GM12878 (cell line): ENCODE results near the gene NADSYN1. TPM values are rescaled to one million over a fixed set of nuclear protein-coding genes. Genes with fewer than 3 reads are reported as not detected.

Experiments used
- HCFC1 ChIP-seq: fragments of 150-350 bp; IDR thresholded peaks from 2 replicates; pipeline ENCODE4 v1.6.1; 2014; ENCODE audit warnings: low read length
- IKZF2 ChIP-seq, 2 experiments: fragments of 450-650 bp; IDR thresholded peaks; 2 replicates each; pipeline ENCODE4 v1.6.1; 2017; ENCODE audit warnings: mild to moderate bottlenecking in 2 of 2, moderate library complexity in 2 of 2
- NR2C1 ChIP-seq: fragments of 450-650 bp; IDR thresholded peaks from 2 replicates; pipeline ENCODE4 v1.6.1; 2017; ENCODE audit warnings: antibody characterized with exemption, mild to moderate bottlenecking, moderate library complexity
- NR2F1 ChIP-seq: fragments of 450-650 bp; conservative IDR thresholded peaks from 2 replicates; pipeline ENCODE4 v1.6.1; 2017; ENCODE audit warnings: mild to moderate bottlenecking
- PAX5 ChIP-seq: IDR thresholded peaks from 2 replicates; pipeline ENCODE4 v1.6.1; 2011; ENCODE audit warnings: low read depth, low read length, borderline replicate concordance
- SP1 ChIP-seq: IDR thresholded peaks from one replicate; pipeline ENCODE4 v1.6.1; 2011; ENCODE audit warnings: low read depth, low read length
- polyA plus RNA-seq, 11 experiments: library from polyadenylated mRNA; depleted of rRNA in 4 of 11; unstranded in 6 of 11; stranded (reverse) in 5 of 11; fragments of >200 nt; fragmentation: Nextera tagmentation in 4 of 11; fragmentation: Illumina TruSeq in 1 of 11; extraction: Ambion mirVana in 4 of 11; extraction: Trizol in 1 of 11; gene quantifications; 1 replicate in 1 of 11; 2 replicates in 10 of 11; pipeline versions ENCODE4 v1.2.1 to v1.2.3, GENCODE V29; 2011 to 2016; ENCODE audit warnings: inconsistent platforms in 2 of 11, missing spikeins in 2 of 11, low read depth in 1 of 11
- total RNA-seq, 4 experiments: library from RNA; depleted of rRNA in 3 of 4; stranded (reverse); fragments of >200 nt in 3 of 4; fragmentation: Illumina TruSeq in 1 of 4; extraction: Trizol in 1 of 4; gene quantifications; 2 replicates each; pipeline versions ENCODE4 v1.2.1 to v1.2.3, GENCODE V29; 2013 to 2021
- TF ChIP-seq, protein P1 (sequence below): IDR thresholded peaks from 2 replicates; pipeline ENCODE4 v1.6.1; 2011; ENCODE audit warnings: borderline replicate concordance, low read depth, mild to moderate bottlenecking, moderate library complexity, mixed read lengths, low read length; ENCODE audit not compliant: insufficient read depth; ENCODE audit errors: extremely low read length
- TF ChIP-seq, protein P2 (sequence below): fragments of 150-350 bp; IDR thresholded peaks from 2 replicates; pipeline ENCODE4 v1.6.1; 2016; ENCODE audit warnings: low read depth, low read length

Gene NADSYN1
- total and polyA plus RNA-seq, 10 of the 15 experiments (the other 5 are each of a cell fraction or from before 2014, with no cell fraction given), result 12.2 to 90.2 (median 69.5) TPM

DNA sequence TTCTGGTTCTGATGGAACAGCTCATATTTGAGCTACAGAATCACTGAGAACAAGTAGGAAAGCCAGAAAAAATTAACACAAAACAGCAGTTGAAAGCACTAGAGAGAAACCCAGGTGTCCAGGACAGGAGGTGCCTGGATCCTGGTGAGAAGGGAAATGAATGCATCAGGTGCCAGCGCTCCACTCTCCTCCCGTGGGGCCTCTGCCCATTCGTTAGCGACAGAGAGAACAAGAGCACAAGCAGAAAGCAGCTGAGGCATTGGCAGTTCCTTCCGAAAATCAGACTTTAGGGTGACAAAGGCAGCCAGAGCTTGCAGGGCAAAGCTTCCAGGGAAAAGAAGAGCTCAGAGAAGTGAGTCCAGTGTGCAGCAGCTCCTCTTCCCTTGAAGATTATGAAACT, 54.1 kb downstream of the NADSYN1 start (continued):
- TF ChIP-seq, protein P1, sequence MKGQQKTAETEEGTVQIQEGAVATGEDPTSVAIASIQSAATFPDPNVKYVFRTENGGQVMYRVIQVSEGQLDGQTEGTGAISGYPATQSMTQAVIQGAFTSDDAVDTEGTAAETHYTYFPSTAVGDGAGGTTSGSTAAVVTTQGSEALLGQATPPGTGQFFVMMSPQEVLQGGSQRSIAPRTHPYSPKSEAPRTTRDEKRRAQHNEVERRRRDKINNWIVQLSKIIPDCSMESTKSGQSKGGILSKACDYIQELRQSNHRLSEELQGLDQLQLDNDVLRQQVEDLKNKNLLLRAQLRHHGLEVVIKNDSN, result no peak
- TF ChIP-seq NR2F1 (no peak), SP1 (no peak), IKZF2 (IDR thresholded peaks at IDR 0.05) (no peak), NR2C1 (no peak), HCFC1 (no peak), PAX5 (no peak)
- TF ChIP-seq, protein P2, sequence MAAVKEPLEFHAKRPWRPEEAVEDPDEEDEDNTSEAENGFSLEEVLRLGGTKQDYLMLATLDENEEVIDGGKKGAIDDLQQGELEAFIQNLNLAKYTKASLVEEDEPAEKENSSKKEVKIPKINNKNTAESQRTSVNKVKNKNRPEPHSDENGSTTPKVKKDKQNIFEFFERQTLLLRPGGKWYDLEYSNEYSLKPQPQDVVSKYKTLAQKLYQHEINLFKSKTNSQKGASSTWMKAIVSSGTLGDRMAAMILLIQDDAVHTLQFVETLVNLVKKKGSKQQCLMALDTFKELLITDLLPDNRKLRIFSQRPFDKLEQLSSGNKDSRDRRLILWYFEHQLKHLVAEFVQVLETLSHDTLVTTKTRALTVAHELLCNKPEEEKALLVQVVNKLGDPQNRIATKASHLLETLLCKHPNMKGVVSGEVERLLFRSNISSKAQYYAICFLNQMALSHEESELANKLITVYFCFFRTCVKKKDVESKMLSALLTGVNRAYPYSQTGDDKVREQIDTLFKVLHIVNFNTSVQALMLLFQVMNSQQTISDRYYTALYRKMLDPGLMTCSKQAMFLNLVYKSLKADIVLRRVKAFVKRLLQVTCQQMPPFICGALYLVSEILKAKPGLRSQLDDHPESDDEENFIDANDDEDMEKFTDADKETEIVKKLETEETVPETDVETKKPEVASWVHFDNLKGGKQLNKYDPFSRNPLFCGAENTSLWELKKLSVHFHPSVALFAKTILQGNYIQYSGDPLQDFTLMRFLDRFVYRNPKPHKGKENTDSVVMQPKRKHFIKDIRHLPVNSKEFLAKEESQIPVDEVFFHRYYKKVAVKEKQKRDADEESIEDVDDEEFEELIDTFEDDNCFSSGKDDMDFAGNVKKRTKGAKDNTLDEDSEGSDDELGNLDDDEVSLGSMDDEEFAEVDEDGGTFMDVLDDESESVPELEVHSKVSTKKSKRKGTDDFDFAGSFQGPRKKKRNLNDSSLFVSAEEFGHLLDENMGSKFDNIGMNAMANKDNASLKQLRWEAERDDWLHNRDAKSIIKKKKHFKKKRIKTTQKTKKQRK, result no peak
